ENCODE data around the gene MGMT. TPM values are rescaled to one million over a fixed set of nuclear protein-coding genes. Genes with fewer than 3 reads are reported as not detected.

MGMT gene
- total and polyA plus RNA-seq, 9 of the 15 experiments (the other 6 are each of a cell fraction or from before 2014, with no cell fraction given): 0.03 to 0.29 (median 0.11) TPM; not detected in 4

GRCh38 chr10:129645487-129645886 is 178.4 kb downstream of the MGMT start (continued):
- TF ChIP-seq ZNF655 (CRISPR knock-in tag; IDR thresholded peaks at IDR 0.05): no peak

- Histone ChIP-seq H3K79me2 (ENCODE audit: control insufficient read depth, insufficient read depth, low read length) (no peaks in the 10 kb centered on the region), H3K9me3 (replicated peaks; ENCODE audit: control insufficient read depth, insufficient read depth, low read depth, low read length) (no peaks in the 10 kb centered on the region), H3K4me3 (no peak overlapping the region), H3K36me3 (ENCODE audit: control insufficient read depth, insufficient read depth, low read length) (no peaks in the 10 kb centered on the region), H3K9me1 (ENCODE audit: control insufficient read depth, insufficient read depth, low read length) (no peaks in the 10 kb centered on the region), H3K4me2 (ENCODE audit: insufficient read depth, low read length) (no peak overlapping the region), H3K4me1 (replicated peaks in 1 of 2; ENCODE audit: control insufficient read depth in 2 of 2, insufficient read depth in 2 of 2, low read length in 2 of 2) (no peaks in the 10 kb centered on the region), H3K27me3 (ENCODE audit: control insufficient read depth in 2 of 2, insufficient read depth in 2 of 2, low read length in 2 of 2) (peaks cover 0 to 38% of the 10 kb centered on the region in 2 experiments; a peak in 2 of 5 replicates), H3K9ac (ENCODE audit: insufficient read depth in 1 of 2, low read depth in 2 of 2, low read length in 2 of 2) (no peak overlapping the region), H2AFZ (ENCODE audit: low read depth, low read length) (no peak overlapping the region), H4K20me1 (replicated peaks; ENCODE audit: control insufficient read depth, insufficient read depth, low read length) (no peaks in the 10 kb centered on the region), H3K27ac (ENCODE audit: extremely low read depth, low read depth, low read length) (no peak overlapping the region)
- ChIA-PET CTCF (ENCODE audit: low intra/inter-chr PET ratio) (no interaction called here), POLR2A (no interaction called here)
- no peak for ATAC-seq
- in situ Hi-C loops (cut with MboI) (no loop called here), intact Hi-C loops (cut with micrococcal nuclease) (no loop called here)
- no peak for FAIRE-seq
- WGBS (ENCODE audit: insufficient coverage, low coverage, missing lambda C conversion rate): 0% methylated on average over 9 of the region's 17 CpGs
- DNase-seq (ENCODE audit: extremely low read depth in 1 of 4, low spot score in 3 of 4): no peak
- BruUV-seq (replicated peaks): no TSS peak
- no peak for TF ChIP-seq HNRNPL (IDR thresholded peaks at IDR 0.05; ENCODE audit: low read depth, low read length)
- no peak for TF ChIP-seq RBM39 (optimal IDR thresholded peaks at IDR 0.05; ENCODE audit: low read depth, low read length)
- TF ChIP-seq VEZF1 (CRISPR knock-in tag; IDR thresholded peaks at IDR 0.05): no peak
- no peak for TF ChIP-seq ARID3B (CRISPR knock-in tag; IDR thresholded peaks at IDR 0.05; ENCODE audit: borderline replicate concordance)
- TF ChIP-seq NELFE (IDR thresholded peaks at IDR 0.05; ENCODE audit: insufficient read depth, insufficient read length): no peak
- no peak for TF ChIP-seq BRCA1 (IDR thresholded peaks at IDR 0.05)
- TF ChIP-seq BRCA1 (CRISPR knock-in tag; IDR thresholded peaks at IDR 0.05): no peak
- TF ChIP-seq RNF219 (CRISPR knock-in tag; IDR thresholded peaks at IDR 0.05): no peak
- no peak for TF ChIP-seq FOSL1 (tag; conservative IDR thresholded peaks at IDR 0.05)
- TF ChIP-seq ZNF212 (CRISPR knock-in tag; IDR thresholded peaks at IDR 0.05): no peak
- TF ChIP-seq TFE3 (CRISPR knock-in tag; IDR thresholded peaks at IDR 0.05): no peak
- TF ChIP-seq SRF (CRISPR knock-in tag; IDR thresholded peaks at IDR 0.05): no peak
- TF ChIP-seq NFRKB (IDR thresholded peaks at IDR 0.05; ENCODE audit: low read depth): no peak
Measured at GRCh38 chr10:129646973-129647372, 179.9 kb downstream of the MGMT start.

Data from K562 (cell line).